ENCODE results near the gene PRKCZ.

- TF ChIP-seq YY1 (IDR thresholded peaks at IDR 0.05; ENCODE audit: insufficient read depth, insufficient read length) (no peak), ZNF274 (IDR thresholded peaks at IDR 0.05; ENCODE audit: low read depth, low read length) (no peak)
These were observed 171.1 kb downstream of the PRKCZ start for GRCh38 chr1:2221271-2221670.

Measured in NT2/D1 (cell line).